Mammary epithelial cell (primary cell): ENCODE results near the gene PRUNE2.

ENCODE experiments used
- CTCF ChIP-seq, 2 donors: IDR thresholded peaks in 1 of 2; conservative IDR thresholded peaks in 1 of 2; 2 replicates each; pipeline ENCODE4 v1.5.1; 2011 to 2012; ENCODE audit warnings: inconsistent platforms in 2 of 2, low read length in 2 of 2, mild to moderate bottlenecking in 2 of 2, control low read depth in 1 of 2, low read depth in 1 of 2; ENCODE audit not compliant: insufficient read depth in 1 of 2; ENCODE audit errors: extremely low read depth in 1 of 2
- EZH2 ChIP-seq: IDR thresholded peaks from 2 replicates; pipeline ENCODE4 v1.6.1; 2012; ENCODE audit warnings: low read length, inconsistent platforms, borderline replicate concordance

- TF ChIP-seq CTCF (conservative IDR thresholded peaks at IDR 0.05 in 1 of 2, IDR thresholded peaks at IDR 0.05 in 1 of 2; ENCODE audit: extremely low read depth in 1 of 2, insufficient read depth in 1 of 2, low read depth in 1 of 2, low read length in 2 of 2), result no peak
- no peak for TF ChIP-seq EZH2
Measured at GRCh38 chr9:76793784-76794431, 112.0 kb downstream of the PRUNE2 start.
